Measurements from ENCODE around the gene ITGB4. TPM values are rescaled to one million over a fixed set of nuclear protein-coding genes. Genes with fewer than 3 reads are reported as not detected.

ITGB4 gene
- total and polyA plus RNA-seq, 9 of the 15 experiments (the other 6 are each of a cell fraction or from before 2014, with no cell fraction given): 0.05 to 2.8 (median 0.76) TPM; not detected in 3

DNA sequence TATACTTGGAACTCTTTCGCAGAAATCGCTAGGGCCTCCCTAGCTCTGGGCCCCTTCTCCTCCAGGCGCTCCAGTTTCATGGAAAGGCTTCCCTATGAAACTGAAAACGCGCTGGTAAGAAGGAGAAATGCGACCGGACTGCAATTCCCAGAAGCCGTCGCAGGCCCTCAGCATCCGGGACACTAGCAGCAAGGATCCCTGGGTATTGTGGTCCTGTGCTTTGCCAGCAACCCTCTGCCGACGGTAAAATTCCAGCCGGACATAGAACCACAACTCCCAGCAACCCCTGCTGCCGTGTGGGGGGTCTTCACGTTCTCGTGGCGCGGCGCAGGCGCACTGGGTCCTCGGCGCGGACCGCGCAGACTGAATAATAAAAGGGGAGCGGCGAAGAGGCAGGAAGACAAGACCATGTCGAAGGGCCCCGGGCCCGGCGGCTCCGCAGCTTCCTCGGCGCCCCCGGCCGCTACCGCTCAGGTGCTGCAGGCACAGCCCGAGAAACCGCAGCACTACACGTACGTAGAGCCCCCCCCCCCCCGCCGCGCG is 63.3 kb downstream of the ITGB4 start, which contains the start of gene UNK (continued):
- TF ChIP-seq ZBTB9 (CRISPR knock-in tag; IDR thresholded peaks at IDR 0.05): peak; percentile 64; the same call in 1 of the 2 replicates
- no peak for TF ChIP-seq JUN (IDR thresholded peaks at IDR 0.05; ENCODE audit: borderline replicate concordance, low read depth, low read length)
- TF ChIP-seq JUN (CRISPR knock-in tag; IDR thresholded peaks at IDR 0.05; ENCODE audit: borderline replicate concordance): peak; percentile 20; the same call in 1 of the 2 replicates
- TF ChIP-seq FOXA3 (CRISPR knock-in tag; conservative IDR thresholded peaks at IDR 0.05 in 1 of 2, IDR thresholded peaks at IDR 0.05 in 1 of 2): peak in 1 of 2 experiments; percentile 42; a peak in 1 of 4 replicates
- TF ChIP-seq, protein P1, sequence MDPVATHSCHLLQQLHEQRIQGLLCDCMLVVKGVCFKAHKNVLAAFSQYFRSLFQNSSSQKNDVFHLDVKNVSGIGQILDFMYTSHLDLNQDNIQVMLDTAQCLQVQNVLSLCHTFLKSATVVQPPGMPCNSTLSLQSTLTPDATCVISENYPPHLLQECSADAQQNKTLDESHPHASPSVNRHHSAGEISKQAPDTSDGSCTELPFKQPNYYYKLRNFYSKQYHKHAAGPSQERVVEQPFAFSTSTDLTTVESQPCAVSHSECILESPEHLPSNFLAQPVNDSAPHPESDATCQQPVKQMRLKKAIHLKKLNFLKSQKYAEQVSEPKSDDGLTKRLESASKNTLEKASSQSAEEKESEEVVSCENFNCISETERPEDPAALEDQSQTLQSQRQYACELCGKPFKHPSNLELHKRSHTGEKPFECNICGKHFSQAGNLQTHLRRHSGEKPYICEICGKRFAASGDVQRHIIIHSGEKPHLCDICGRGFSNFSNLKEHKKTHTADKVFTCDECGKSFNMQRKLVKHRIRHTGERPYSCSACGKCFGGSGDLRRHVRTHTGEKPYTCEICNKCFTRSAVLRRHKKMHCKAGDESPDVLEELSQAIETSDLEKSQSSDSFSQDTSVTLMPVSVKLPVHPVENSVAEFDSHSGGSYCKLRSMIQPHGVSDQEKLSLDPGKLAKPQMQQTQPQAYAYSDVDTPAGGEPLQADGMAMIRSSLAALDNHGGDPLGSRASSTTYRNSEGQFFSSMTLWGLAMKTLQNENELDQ (CRISPR knock-in tag; IDR thresholded peaks at IDR 0.05; ENCODE audit: borderline replicate concordance): 0 out of 2 replicates have a peak, but pooled peaks have one; percentile 40
- peak in 1 of 3 experiments; percentile 10 for TF ChIP-seq YY1 (IDR thresholded peaks at IDR 0.05; ENCODE audit: borderline replicate concordance in 1 of 3, control insufficient read depth in 1 of 3, extremely low read depth in 1 of 3, insufficient read depth in 3 of 3, insufficient read length in 1 of 3, insufficient replicate concordance in 2 of 3, low read depth in 1 of 3, low read length in 2 of 3)
- 0 out of 2 replicates have a peak, but pooled peaks have one; percentile 20 for TF ChIP-seq ZKSCAN8 (CRISPR knock-in tag; IDR thresholded peaks at IDR 0.05)
- peak; percentile 100 for TF ChIP-seq ETS1 (conservative IDR thresholded peaks at IDR 0.05; ENCODE audit: control insufficient read depth, low read depth, low read length)
- no peak for TF ChIP-seq ARID1B (IDR thresholded peaks at IDR 0.05)
- TF ChIP-seq ZNF175 (CRISPR knock-in tag; IDR thresholded peaks at IDR 0.05; ENCODE audit: low read depth): peak; percentile 85; the same call in 1 of the 2 replicates
- no peak for TF ChIP-seq ZNF561 (CRISPR knock-in tag; conservative IDR thresholded peaks at IDR 0.05)
- TF ChIP-seq BACH1 (tag; IDR thresholded peaks at IDR 0.05): peak; percentile 74
- no peak for TF ChIP-seq SOX6 (IDR thresholded peaks at IDR 0.05)
- 0 out of 2 replicates have a peak, but pooled peaks have one; percentile 53 for TF ChIP-seq FOXP4 (CRISPR knock-in tag; IDR thresholded peaks at IDR 0.05; ENCODE audit: borderline replicate concordance)
- no peak for TF ChIP-seq RUNX1 (IDR thresholded peaks at IDR 0.05; ENCODE audit: low read depth)
- 0 out of 2 replicates have a peak, but pooled peaks have one; percentile 29 for TF ChIP-seq ATF4 (CRISPR knock-in tag; IDR thresholded peaks at IDR 0.05)
- peak; percentile 98 for TF ChIP-seq ZNF766 (CRISPR knock-in tag; conservative IDR thresholded peaks at IDR 0.05)

All from K562 (cell line).